Retinal pigment epithelial cell (primary cell): ENCODE measurements around the gene HIC1.

ENCODE experiments used
- DNase-seq: peaks from one replicate; pipeline ENCODE4 v3.0.0-alpha.2; 2010; ENCODE audit warnings: low read depth
- H3K4me3 ChIP-seq: 2 replicates; pipeline ENCODE4 v1.5.1; 2011; ENCODE audit warnings: mild to moderate bottlenecking, low read length, control low read depth, moderate library complexity
- TF ChIP-seq, protein P1 (sequence below): conservative IDR thresholded peaks from 2 replicates; pipeline ENCODE4 v1.5.1; 2011; ENCODE audit warnings: low read depth, low read length, control low read depth, inconsistent platforms

HIC1 gene

DNA sequence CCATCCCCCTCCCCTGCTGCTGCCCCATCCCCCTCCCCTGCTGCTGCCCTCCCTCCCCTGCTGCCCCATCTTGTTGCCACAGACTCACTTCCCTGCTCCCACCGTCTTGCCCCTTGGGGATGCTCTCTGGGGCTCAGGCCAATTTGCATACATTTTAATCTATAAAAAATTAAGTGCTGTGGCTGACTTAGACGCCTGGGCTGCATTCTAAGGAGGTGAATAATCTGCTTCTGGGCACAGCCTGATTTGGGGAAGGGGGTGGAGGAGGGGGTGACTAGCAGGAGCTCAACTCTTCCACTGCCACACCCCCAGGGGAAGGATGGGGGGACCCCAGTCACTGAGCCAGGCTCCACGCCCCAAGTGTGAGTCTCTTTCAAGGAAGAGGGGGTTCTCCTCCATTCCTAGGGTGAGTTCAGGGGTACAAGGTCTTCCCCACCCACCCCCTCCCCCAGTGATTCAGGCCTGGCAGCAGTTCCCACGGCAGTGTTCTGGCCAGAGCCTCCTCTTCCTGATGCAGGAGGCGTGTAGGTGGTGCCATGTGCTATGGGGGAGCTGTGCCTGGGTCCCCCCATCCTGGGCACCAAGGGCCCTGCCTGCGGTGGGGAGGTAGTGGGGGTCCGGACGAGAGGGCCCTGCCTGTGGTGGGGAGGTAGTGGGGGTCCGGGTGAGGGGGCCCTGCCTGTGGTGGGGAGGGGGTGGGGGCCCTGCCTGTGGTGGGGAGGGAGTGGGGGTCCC is 19.9 kb upstream of the HIC1 start:
- no peak overlapping the region for H3K4me3 ChIP-seq
- TF ChIP-seq, protein P1, sequence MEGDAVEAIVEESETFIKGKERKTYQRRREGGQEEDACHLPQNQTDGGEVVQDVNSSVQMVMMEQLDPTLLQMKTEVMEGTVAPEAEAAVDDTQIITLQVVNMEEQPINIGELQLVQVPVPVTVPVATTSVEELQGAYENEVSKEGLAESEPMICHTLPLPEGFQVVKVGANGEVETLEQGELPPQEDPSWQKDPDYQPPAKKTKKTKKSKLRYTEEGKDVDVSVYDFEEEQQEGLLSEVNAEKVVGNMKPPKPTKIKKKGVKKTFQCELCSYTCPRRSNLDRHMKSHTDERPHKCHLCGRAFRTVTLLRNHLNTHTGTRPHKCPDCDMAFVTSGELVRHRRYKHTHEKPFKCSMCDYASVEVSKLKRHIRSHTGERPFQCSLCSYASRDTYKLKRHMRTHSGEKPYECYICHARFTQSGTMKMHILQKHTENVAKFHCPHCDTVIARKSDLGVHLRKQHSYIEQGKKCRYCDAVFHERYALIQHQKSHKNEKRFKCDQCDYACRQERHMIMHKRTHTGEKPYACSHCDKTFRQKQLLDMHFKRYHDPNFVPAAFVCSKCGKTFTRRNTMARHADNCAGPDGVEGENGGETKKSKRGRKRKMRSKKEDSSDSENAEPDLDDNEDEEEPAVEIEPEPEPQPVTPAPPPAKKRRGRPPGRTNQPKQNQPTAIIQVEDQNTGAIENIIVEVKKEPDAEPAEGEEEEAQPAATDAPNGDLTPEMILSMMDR = no peak
- DNase-seq = no peak

DNA sequence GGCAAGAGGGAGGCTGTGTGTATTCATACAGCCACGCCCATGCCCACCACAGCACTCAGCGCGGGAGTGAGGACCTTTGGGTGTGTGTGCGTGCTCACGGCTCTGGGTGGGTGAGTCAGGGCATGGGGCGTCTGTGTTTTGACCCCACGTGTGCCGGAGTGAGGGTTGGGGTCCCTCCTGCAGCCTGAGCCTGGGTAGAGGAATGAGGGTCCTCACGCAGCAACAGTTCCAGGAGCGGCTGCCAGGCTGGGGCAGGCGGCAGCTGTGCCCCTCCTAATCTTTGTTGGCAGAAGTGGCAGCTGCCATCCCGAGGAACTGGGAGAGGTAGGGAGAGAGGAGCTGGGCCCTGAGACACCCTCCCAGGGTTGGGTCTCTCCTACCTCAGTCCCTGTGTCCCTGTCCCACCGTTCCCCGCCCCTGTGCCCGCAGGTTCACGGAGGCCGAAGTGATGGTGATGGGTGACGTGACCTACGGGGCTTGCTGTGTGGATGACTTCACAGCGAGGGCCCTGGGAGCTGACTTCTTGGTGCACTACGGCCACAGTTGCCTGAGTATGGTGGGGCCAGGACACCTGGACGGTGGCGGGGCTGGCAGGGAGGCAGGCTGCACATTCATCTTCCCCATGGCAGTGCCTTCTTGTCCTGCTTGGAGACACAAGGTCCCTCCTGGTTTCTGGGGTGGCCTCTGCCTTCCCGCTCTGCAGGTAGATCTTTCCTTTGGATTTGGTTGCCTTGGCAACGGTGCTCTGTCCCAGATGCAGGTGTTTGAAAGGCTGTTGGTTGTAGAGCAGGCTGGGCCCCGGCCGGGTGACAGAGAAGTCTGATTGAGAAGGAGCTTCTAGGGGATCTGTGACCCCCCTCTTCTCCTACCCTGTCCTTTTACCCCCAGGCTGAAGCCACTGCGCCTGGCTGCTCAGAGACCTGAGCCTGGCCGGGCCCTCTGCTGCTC is 19.1 kb upstream of the HIC1 start:
- TF ChIP-seq, protein P1 = no peak
- no peak overlapping the region for H3K4me3 ChIP-seq
- DNase-seq = no peak

DNA sequence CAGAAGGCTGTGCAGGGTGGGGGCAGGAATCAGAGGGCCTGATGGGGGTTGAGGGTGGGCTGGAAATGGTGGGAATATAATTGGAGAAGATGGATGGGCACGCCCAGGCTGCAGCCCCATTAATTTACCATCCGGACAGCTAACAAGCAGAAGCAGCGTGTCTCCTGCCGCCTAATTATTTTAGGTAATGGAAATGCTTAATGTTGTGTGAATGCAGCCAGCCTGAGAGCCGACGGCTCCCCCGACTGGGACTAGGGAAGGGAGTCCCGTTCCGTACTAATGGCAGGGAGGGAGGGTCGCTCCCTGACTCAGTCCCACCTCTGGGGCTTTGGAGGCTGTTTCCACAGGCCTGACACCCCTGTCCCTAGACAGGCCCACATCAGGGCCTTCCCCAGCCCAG is 17.7 kb upstream of the HIC1 start:
- DNase-seq = no peak
- TF ChIP-seq, protein P1 = no peak
- no peak overlapping the region for H3K4me3 ChIP-seq

DNA sequence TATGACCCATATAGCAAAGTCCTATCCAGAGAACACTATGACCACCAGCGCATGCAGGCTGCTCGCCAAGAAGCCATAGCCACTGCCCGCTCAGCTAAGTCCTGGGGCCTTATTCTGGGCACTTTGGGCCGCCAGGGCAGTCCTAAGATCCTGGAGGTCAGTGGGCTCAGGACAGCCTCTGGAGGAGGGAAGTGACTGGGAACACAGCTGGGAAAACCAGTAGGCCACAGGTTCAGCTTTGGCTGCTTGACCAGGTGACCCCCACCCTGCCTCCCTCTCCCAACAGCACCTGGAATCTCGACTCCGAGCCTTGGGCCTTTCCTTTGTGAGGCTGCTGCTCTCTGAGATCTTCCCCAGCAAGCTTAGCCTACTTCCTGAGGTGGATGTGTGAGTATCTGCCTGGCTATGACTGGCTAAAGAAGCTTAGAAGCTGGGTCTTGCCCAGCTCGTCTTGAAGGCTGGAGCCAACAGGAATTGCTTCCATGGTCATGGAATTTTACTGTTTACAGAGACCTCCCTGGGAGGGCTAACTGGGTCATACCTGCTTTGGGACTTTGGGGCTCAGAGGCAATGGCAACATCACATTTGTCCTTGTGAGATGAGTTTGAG is 14.6 kb upstream of the HIC1 start:
- no peak for DNase-seq
- H3K4me3 ChIP-seq = no peak overlapping the region
- TF ChIP-seq, protein P1 = no peak

DNA sequence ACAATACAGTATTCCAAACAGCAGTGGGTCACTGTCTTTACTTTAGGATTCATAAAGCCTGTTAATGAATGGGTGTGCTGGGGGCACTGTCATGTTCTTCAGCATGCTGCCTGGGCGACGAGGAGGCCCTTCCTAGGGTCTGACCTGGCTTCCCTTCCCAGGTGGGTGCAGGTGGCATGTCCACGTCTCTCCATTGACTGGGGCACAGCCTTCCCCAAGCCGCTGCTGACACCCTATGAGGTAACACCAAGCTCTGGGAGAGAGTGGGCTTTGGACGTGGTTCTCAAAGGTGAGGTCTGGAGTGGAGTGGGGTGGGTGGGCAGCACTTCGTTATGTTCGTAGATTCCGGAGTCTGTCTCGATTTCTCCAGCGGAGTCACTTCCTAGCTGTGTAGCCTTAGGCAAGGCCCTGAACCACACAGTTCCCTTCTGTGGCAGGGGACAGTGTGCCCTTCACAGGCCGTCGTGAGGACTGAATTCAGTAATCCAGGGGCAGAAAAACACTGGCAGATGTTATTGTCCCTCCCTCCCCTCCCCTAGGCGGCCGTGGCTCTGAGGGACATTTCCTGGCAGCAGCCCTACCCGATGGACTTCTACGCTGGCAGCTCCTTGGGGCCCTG is 13.9 kb upstream of the HIC1 start:
- TF ChIP-seq, protein P1 = no peak
- DNase-seq = no peak
- H3K4me3 ChIP-seq = peak overlapping the region; percentile 86

DNA sequence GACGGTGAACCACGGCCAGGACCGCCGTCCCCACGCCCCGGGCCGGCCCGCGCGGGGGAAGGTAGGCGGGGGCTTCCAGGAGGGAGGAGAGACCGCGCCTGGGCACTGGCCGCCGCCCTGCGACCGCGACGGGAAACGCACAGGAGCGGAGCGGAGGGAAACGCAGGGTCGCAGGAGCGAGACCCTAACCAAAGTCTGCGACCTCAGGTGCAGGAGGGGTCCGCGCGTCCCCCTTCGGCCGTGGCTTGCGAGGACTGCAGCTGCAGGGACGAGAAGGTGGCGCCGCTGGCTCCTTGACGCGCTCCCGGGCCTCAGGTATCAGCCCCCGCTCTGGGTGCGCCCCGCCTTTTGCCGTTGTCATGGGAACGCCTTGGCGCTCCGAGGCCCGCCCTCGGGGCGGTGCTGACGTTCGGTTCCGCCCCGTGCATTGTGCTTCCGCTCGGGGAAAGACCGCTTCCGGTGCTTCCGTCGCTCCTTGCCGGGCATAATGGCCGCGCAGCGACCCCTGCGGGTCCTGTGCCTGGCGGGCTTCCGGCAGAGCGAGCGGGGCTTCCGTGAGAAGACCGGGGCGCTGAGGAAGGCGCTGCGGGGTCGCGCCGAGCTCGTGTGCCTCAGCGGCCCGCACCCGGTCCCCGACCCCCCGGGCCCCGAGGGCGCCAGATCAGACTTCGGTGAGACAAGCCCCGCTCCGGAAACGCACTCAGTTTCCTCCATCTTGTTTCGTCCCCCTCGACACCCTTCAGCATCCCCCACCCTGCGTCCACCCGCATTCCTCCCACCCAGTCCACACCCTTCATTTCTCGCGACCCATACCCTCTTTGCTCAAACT is 13.1 kb upstream of the HIC1 start, which contains the start of gene OVCA2:
OVCA2 (plus strand) TSS at position 462 of the 829 bp plus-strand sequence; CDS start at position 488, 26 bp downstream.
- peak; percentile 76 for DNase-seq

More for the DNA sequence above, 13.1 kb upstream of the HIC1 start, which contains the start of gene OVCA2:
- H3K4me3 ChIP-seq = peak within 1 kb of the TSS; percentile 86
- TF ChIP-seq, protein P1 = peak; percentile 51
